Hepatocyte (in vitro differentiated cells): ENCODE results near the gene SH3BGRL2. TPM values are rescaled to one million over a fixed set of nuclear protein-coding genes. Genes with fewer than 3 reads are reported as not detected.

ENCODE experiments used
- polyA plus RNA-seq: library from polyadenylated mRNA; unstranded; fragments of >200 nt; fragmentation: Nextera tagmentation; extraction: Ambion mirVana; gene quantifications from 2 replicates; pipeline ENCODE4 v1.2.1, GENCODE V29; 2016
- total RNA-seq: library from RNA; depleted of rRNA; stranded (reverse); fragments of >200 nt; gene quantifications from 2 replicates; pipeline ENCODE4 v1.2.3, GENCODE V29; 2014

SH3BGRL2 gene
- total and polyA plus RNA-seq, 2 experiments from 2014 or later, result 24.1 to 71.4 TPM

Other genes with a start within 250 kb of the SH3BGRL2 start
- 4.5 and 5.6 TPM in 2 replicates for gene LCA5, start 93.9 kb upstream of the SH3BGRL2 start, total RNA-seq
- 2.4 and 3.6 TPM in 2 replicates for gene LCA5, start 93.9 kb upstream of the SH3BGRL2 start, polyA plus RNA-seq